ENCODE data around the gene KRTAP10-9.

- TF ChIP-seq BCL11A (tag by site-specific recombination; IDR thresholded peaks at IDR 0.05; ENCODE audit: low read depth) (no peak), CTCF (tag by site-specific recombination; IDR thresholded peaks at IDR 0.05) (no peak), ZBTB10 (tag by site-specific recombination; IDR thresholded peaks at IDR 0.05) (no peak), SALL2 (tag by site-specific recombination; IDR thresholded peaks at IDR 0.05; ENCODE audit: borderline replicate concordance) (no peak), ZNF530 (tag by site-specific recombination; IDR thresholded peaks at IDR 0.05; ENCODE audit: low read depth) (no peak), ZNF677 (tag by site-specific recombination; IDR thresholded peaks at IDR 0.05) (no peak), PBX3 (CRISPR knock-in tag; IDR thresholded peaks at IDR 0.05) (no peak), KLF9 (tag by site-specific recombination; IDR thresholded peaks at IDR 0.05; ENCODE audit: low read depth) (no peak), ZNF571 (tag by site-specific recombination; IDR thresholded peaks at IDR 0.05) (no peak), ZNF404 (tag by site-specific recombination; IDR thresholded peaks at IDR 0.05) (no peak), GLI4 (tag by site-specific recombination; IDR thresholded peaks at IDR 0.05) (no peak), ZNF777 (tag by site-specific recombination; IDR thresholded peaks at IDR 0.05; ENCODE audit: borderline replicate concordance) (no peak)
Measured at GRCh38 chr21:44603109-44603875, 23.6 kb upstream of the KRTAP10-9 start.

Data from HEK293 (cell line).